ENCODE measurements around the gene ZNF446. TPM values are rescaled to one million over a fixed set of nuclear protein-coding genes. Genes with fewer than 3 reads are reported as not detected.
A peak's percentile ranks its signal among the peaks of the same experiment; 100 is the strongest.

Gene ZNF446
- total and polyA plus RNA-seq, 10 of the 15 experiments (the other 5 are each of a cell fraction or from before 2014, with no cell fraction given) = 0.14 to 6.9 (median 4.1) TPM

DNA sequence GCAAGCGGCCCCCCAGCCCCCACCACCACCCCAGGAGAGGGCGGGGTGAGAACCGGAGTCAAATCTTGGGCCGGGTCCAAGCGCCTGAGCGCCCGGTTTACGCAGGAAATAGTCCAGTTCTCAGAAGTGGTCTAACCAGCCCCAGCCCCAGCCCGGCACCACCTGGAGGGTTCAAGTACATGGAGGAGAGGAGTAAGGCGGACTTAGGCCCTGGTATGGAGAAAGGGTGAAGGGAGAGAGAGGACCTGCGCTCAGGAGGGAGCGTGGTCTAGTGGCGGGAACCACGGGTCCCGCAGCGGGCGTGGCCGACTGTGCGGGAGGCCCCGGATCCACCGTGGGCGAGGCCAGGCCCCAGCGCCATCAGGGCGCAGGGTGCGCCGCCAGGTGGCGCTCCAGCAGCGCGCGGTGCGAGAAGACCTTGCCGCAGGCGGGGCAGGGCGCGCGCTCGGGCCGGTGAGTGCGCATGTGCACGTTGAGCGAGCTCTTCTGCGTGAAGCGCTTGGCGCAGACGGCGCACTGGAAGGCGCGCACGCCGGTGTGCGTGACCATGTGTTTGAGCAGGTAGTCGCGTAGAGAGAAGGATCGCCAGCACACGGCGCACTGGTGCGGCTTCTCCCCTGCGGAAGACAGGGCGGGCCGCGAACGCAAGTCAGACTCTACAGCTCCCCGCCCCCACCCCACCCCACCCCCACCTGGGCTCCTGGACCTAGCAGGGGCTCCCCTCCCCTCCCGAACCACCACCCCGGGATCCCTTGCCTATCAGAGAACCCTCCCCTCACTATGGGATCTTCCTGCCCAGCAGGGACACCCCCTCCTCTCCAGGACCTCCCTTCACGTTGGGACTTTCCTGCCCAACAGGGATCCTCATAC, 37.8 kb downstream of the ZNF446 start:
- intact Hi-C loops (cut with micrococcal nuclease; ENCODE audit: unreplicated experiment) (loop anchor here (2.0 kb wide), 1 partner anchor 45 kb away; the partner anchor contains the start of gene UBE2M), in situ Hi-C loops (cut with MboI) (no loop called here)
- peak overlapping the region; percentile 96 for H3K4me2 ChIP-seq (ENCODE audit: control insufficient read depth, insufficient read depth)
- no TSS peak for BruUV-seq (replicated peaks)
- ChIA-PET SMC1A (ENCODE audit: uncharacterized antibody, unreplicated experiment) (interaction anchor here (0.8 to 1.2 kb wide), 5 partner anchors 23 to 1049 kb away, joined by 3 to 4 read pairs (median 3); no protein-coding TSS in a partner anchor), POLR2A (interaction anchor here (0.6 to 1.9 kb wide), 9 partner anchors 21 to 71 kb away, joined by 3 to 14 read pairs (median 4); partner anchors contain the start of genes CHMP2A and TRIM28), RAD21 (ENCODE audit: unreplicated experiment) (interaction anchor here (0.8 to 1.6 kb wide), 3 partner anchors 15 to 65 kb away, joined by 4 to 16 read pairs (median 6); no protein-coding TSS in a partner anchor), CTCF (interaction anchor here (0.6 to 2.0 kb wide), 13 partner anchors 13 to 652 kb away, joined by 3 to 22 read pairs (median 4); partner anchors contain the start of genes CHMP2A, MZF1 and TRIM28)
- H3K27me3 ChIP-seq (replicated peaks in 1 of 2; ENCODE audit: control insufficient read depth in 2 of 2, insufficient read depth in 2 of 2, low read length in 1 of 2) = no peaks in the 10 kb centered on the region
- 10% methylated on average over 63 of the region's 66 CpGs for WGBS (ENCODE audit: insufficient coverage, insufficient replicate concordance, low lambda C conversion rate, missing lambda C conversion rate)
- peaks cover 0 to 8% of the 10 kb centered on the region in 2 experiments; a peak in 3 of 4 replicates for H3K36me3 ChIP-seq (ENCODE audit: control insufficient read depth in 2 of 2, insufficient read depth in 2 of 2, low read length in 1 of 2)
- no peaks in the 10 kb centered on the region for H4K20me1 ChIP-seq (ENCODE audit: control insufficient read depth, insufficient read depth)
- H3K27ac ChIP-seq (ENCODE audit: control insufficient read depth, insufficient read depth) = peak overlapping the region; percentile 91
- peak overlapping the region; percentile 72 for H3K4me3 ChIP-seq
- H3K9me3 ChIP-seq (replicated peaks; ENCODE audit: control insufficient read depth, insufficient read depth, low read length) = no peaks in the 10 kb centered on the region
- H2AFZ ChIP-seq (ENCODE audit: control insufficient read depth, low read depth, low read length) = peak overlapping the region; percentile 31
- peaks cover 23% of the 10 kb centered on the region for H3K4me1 ChIP-seq (ENCODE audit: control insufficient read depth, insufficient read depth, low read length)
- H3K9ac ChIP-seq (ENCODE audit: control insufficient read depth, insufficient read depth, low read length) = peak overlapping the region; percentile 89
- H3K79me2 ChIP-seq (ENCODE audit: control insufficient read depth, insufficient read depth, low read length) = peaks cover 36% of the 10 kb centered on the region
- FAIRE-seq = peak; percentile 97
- peak; percentile 95 for ATAC-seq
- peak; percentile 85 for DNase-seq (ENCODE audit: low read depth, low spot score)
- TF ChIP-seq CHD1 (IDR thresholded peaks at IDR 0.05; ENCODE audit: low read depth, low read length) (no peak), TAF1 (IDR thresholded peaks at IDR 0.05; ENCODE audit: borderline replicate concordance, low read depth, low read length) (peak; percentile 60; the same call in 1 of the 2 replicates), MLLT1 (IDR thresholded peaks at IDR 0.05) (0 out of 2 replicates have a peak, but pooled peaks have one; percentile 21), ZSCAN29 (IDR thresholded peaks at IDR 0.05) (peak; percentile 79; the same call in 1 of the 2 replicates), SMARCA5 (IDR thresholded peaks at IDR 0.05) (peak; percentile 94), ZNF24 (IDR thresholded peaks at IDR 0.05) (0 out of 2 replicates have a peak, but pooled peaks have one; percentile 51), MYC (IDR thresholded peaks at IDR 0.05; ENCODE audit: insufficient read depth, insufficient read length, insufficient replicate concordance, low read length, severe bottlenecking) (peak; percentile 76), ESRRA (IDR thresholded peaks at IDR 0.05; ENCODE audit: low read length) (peak; percentile 55; the same call in 1 of the 2 replicates), EZH2 (IDR thresholded peaks at IDR 0.05; ENCODE audit: borderline replicate concordance, control insufficient read depth, low read depth, low read length) (no peak), DPF2 (IDR thresholded peaks at IDR 0.05) (peak; percentile 75), RAD21 (IDR thresholded peaks at IDR 0.05; ENCODE audit: insufficient read depth, low read depth, low read length) (peak; percentile 66), MXI1 (IDR thresholded peaks at IDR 0.05; ENCODE audit: low read depth, low read length) (peak; percentile 87), GATAD2B (conservative IDR thresholded peaks at IDR 0.05; ENCODE audit: low read depth) (peak; percentile 89), CHD2 (IDR thresholded peaks at IDR 0.05; ENCODE audit: borderline replicate concordance, low read depth, low read length) (peak; percentile 70), POU2F2 (IDR thresholded peaks at IDR 0.05; ENCODE audit: borderline replicate concordance, low read depth, low read length) (peak; percentile 23; the same call in 1 of the 3 replicates), KLF5 (IDR thresholded peaks at IDR 0.05; ENCODE audit: partially characterized antibody) (peak; percentile 58), ZNF217 (IDR thresholded peaks at IDR 0.05) (peak; percentile 52; the same call in 1 of the 2 replicates), ZZZ3 (IDR thresholded peaks at IDR 0.05; ENCODE audit: control insufficient read depth, insufficient read length, low read depth) (no peak)
- TF ChIP-seq, protein P1, sequence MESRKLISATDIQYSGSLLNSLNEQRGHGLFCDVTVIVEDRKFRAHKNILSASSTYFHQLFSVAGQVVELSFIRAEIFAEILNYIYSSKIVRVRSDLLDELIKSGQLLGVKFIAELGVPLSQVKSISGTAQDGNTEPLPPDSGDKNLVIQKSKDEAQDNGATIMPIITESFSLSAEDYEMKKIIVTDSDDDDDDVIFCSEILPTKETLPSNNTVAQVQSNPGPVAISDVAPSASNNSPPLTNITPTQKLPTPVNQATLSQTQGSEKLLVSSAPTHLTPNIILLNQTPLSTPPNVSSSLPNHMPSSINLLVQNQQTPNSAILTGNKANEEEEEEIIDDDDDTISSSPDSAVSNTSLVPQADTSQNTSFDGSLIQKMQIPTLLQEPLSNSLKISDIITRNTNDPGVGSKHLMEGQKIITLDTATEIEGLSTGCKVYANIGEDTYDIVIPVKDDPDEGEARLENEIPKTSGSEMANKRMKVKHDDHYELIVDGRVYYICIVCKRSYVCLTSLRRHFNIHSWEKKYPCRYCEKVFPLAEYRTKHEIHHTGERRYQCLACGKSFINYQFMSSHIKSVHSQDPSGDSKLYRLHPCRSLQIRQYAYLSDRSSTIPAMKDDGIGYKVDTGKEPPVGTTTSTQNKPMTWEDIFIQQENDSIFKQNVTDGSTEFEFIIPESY (IDR thresholded peaks at IDR 0.05) = no peak
- TF ChIP-seq, protein P2, sequence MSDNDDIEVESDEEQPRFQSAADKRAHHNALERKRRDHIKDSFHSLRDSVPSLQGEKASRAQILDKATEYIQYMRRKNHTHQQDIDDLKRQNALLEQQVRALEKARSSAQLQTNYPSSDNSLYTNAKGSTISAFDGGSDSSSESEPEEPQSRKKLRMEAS (IDR thresholded peaks at IDR 0.05; ENCODE audit: low read depth, low read length) = peak; percentile 78; the same call in 1 of the 2 replicates
